Chondrocyte (in vitro differentiated cells): ENCODE measurements around the gene CCDC200. TPM values are rescaled to one million over a fixed set of nuclear protein-coding genes. Genes with fewer than 3 reads are reported as not detected.
A peak's percentile ranks its signal among the peaks of the same experiment; 100 is the strongest.

Experiments
- DNase-seq: peaks from one replicate; pipeline ENCODE4 v3.0.0; 2021; ENCODE audit warnings: mixed read lengths, low spot score
- H3K27ac Mint-ChIP-seq: one replicate; pipeline ENCODE4 v1.8.0; 2021; ENCODE audit warnings: mild to moderate bottlenecking, moderate library complexity, mixed read lengths; ENCODE audit not compliant: unreplicated experiment
- H3K27me3 Mint-ChIP-seq: 2 replicates; pipeline ENCODE4 v1.8.0; 2021; ENCODE audit warnings: low read depth, mixed read lengths
- H3K36me3 Mint-ChIP-seq: 2 replicates; pipeline ENCODE4 v1.8.0; 2021; ENCODE audit warnings: low read depth, mixed read lengths
- H3K4me1 Mint-ChIP-seq: 2 replicates; pipeline ENCODE4 v1.8.0; 2021; ENCODE audit warnings: low read depth, mild to moderate bottlenecking, mixed read lengths
- H3K4me3 Mint-ChIP-seq: one replicate; pipeline ENCODE4 v1.8.0; 2021; ENCODE audit warnings: mild to moderate bottlenecking, moderate library complexity, mixed read lengths; ENCODE audit not compliant: unreplicated experiment
- H3K9me3 Mint-ChIP-seq: 2 replicates; pipeline ENCODE4 v1.8.0; 2021; ENCODE audit warnings: low read depth, mixed read lengths
- total RNA-seq: library from RNA; stranded (reverse); gene quantifications from 3 replicates; pipeline ENCODE4 v1.2.1, GENCODE V29; 2021
- TF ChIP-seq, protein P1 (sequence below): fragments of 200-600 bp; sonication (generic); IDR thresholded peaks from 2 replicates; pipeline ENCODE4 v1.5.0; 2021; ENCODE audit warnings: antibody characterized with exemption, mild to moderate bottlenecking, moderate library complexity

CCDC200 gene
- total RNA-seq, 1 donor from 2014 or later, result not detected

DNA sequence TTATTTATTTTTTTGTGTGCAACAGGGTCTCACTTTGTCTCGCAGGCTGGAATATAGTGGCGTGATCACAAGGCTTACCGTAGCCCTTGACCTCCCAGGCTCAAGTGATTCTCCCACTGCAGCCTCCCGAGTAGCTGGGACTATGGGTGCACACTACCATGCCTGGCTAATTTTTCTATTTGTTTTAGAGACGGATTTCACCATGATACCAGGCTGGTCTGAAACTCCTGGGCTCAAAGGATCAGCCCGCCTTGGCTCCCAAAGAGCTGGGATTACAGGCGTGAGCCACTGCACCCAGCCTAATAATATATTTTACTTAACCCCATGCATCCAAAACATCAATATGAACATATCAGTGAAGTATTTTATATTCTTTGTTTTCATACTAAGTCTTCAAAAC is 2.0 kb downstream of the CCDC200 start:
- no peak overlapping the region for H3K27ac Mint-ChIP-seq
- DNase-seq, result peak; percentile 7

DNA sequence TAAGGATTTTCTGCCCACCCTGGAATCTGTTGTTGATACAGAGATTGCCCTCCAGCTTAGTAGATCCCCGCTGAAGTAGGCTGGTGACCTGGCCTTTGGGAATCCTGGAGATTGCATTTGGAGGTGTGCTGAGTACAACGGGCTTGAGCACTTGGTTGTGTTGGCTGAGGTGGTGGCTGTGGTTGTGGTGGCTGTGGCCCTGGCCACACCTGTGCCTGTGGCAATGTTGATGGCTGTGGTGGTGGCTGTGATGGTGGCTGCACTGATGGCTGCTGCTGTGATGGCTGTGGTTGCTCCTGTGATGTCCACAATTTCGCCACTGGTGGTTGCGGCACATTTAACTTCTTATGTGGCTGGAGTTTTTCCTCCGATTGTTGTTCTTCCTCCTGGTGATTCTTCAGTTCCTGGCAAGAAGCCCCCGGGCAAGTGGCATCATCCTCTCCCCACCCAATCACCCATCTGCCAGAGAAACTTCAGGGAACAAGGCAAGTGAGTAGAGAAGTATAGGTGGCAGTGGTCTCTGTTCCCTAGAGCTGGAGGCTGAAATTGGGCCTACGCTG is 4.2 kb downstream of the CCDC200 start:
- DNase-seq, result peak; percentile 50
- no peak overlapping the region for H3K4me3 Mint-ChIP-seq
- H3K9me3 Mint-ChIP-seq, result no peaks in the 10 kb centered on the region
- no peak overlapping the region for H3K27ac Mint-ChIP-seq
- peaks cover 3% of the 10 kb centered on the region for H3K4me1 Mint-ChIP-seq
- TF ChIP-seq, protein P1, sequence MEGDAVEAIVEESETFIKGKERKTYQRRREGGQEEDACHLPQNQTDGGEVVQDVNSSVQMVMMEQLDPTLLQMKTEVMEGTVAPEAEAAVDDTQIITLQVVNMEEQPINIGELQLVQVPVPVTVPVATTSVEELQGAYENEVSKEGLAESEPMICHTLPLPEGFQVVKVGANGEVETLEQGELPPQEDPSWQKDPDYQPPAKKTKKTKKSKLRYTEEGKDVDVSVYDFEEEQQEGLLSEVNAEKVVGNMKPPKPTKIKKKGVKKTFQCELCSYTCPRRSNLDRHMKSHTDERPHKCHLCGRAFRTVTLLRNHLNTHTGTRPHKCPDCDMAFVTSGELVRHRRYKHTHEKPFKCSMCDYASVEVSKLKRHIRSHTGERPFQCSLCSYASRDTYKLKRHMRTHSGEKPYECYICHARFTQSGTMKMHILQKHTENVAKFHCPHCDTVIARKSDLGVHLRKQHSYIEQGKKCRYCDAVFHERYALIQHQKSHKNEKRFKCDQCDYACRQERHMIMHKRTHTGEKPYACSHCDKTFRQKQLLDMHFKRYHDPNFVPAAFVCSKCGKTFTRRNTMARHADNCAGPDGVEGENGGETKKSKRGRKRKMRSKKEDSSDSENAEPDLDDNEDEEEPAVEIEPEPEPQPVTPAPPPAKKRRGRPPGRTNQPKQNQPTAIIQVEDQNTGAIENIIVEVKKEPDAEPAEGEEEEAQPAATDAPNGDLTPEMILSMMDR, result no peak
- peaks cover 6% of the 10 kb centered on the region for H3K36me3 Mint-ChIP-seq
- H3K27me3 Mint-ChIP-seq, result no peaks in the 10 kb centered on the region

More for the DNA sequence above, 2.0 kb downstream of the CCDC200 start:
- H3K4me3 Mint-ChIP-seq, result no peak overlapping the region
- H3K27me3 Mint-ChIP-seq, result no peaks in the 10 kb centered on the region
- no peaks in the 10 kb centered on the region for H3K4me1 Mint-ChIP-seq
- no peaks in the 10 kb centered on the region for H3K9me3 Mint-ChIP-seq
- TF ChIP-seq, protein P1, result no peak
- H3K36me3 Mint-ChIP-seq, result peaks cover 2% of the 10 kb centered on the region

DNA sequence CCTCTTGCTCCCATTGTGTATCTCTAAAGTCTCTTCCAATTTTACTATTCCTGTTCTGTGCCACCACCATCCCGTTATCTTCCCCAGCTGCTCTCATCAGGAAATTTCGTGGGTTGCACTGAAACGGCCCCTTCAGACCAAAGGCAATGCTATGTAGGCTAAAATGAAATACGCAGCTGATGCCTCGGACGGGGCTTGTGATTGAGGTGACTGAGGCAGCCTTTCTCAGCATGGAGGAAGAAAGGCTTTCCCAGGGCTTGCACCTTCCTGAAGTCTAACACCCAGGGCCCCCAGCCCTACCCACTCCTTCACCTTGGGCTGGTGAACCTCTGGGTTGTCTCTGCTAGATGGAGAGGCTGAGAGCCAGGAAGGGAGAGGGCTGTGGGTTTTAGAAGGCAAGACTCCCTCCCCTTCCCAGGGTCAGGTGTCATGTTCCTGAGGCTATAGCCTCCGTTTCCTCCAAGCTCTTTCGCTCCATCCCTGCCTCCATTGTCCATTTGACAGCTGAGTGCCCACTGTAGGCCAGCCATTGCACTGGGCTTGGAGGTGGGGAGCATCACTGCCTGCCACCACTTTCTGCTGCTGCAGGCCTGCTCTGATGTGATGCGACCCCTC is 7.8 kb downstream of the CCDC200 start:
- Mint-ChIP-seq H3K4me1 (peaks cover 3% of the 10 kb centered on the region), H3K36me3 (peaks cover 16% of the 10 kb centered on the region), H3K27me3 (no peaks in the 10 kb centered on the region), H3K27ac (no peak overlapping the region), H3K9me3 (no peaks in the 10 kb centered on the region), H3K4me3 (no peak overlapping the region)
- TF ChIP-seq, protein P1, result no peak
- peak; percentile 46 for DNase-seq

DNA sequence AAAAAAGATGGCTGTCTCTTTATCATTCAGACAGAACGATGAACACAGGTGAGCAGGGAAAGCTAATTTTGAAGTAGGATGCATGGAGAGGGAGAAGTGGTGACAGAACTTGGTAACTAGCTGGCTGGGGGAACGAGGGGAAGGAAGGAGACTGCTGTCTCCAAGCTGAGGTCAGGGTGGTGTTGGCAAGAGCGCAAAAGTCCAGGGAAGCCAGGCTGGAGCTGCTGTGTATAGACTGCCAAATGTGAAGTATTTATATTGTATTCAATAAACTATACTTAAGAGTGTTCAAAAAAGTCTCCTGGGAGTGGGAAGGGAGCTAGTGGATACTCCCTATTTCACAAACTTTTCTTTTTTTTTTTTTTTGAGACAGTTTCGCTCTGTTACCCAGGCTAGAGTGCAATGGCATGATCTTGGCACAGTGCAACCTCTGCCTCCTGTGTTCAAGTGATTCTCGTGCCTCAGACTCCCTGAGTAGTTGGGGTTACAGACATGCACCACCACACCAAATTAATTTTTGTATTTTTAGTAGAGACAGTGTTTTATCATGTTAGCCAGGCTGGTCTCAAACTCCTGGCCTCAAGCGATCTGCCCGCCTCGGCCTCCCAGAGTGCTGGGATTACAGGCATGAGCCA is 8.6 kb downstream of the CCDC200 start:
- Mint-ChIP-seq H3K36me3 (peaks cover 17% of the 10 kb centered on the region), H3K9me3 (no peaks in the 10 kb centered on the region)

DNA sequence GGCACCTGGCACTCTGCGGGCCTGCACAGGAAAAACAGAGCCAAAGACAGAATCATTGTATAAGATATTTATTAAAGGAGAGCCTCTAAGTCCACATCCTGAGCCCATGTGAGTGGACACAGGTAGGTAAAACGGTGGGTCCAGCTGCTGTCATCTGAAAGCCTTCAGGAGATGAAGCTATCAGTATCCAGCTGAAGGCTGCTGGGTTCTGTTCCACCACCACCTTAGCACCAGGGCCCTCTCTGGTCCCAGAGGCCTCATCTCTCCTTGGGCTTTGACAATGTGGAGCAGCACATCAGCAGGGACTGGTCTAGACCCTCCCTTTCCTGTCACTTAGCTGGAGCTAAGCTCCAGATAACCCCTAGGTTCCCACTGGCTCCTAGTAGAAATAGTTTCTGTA is 9.4 kb downstream of the CCDC200 start:
- TF ChIP-seq, protein P1, result no peak
- peak; percentile 12 for DNase-seq
- H3K4me3 Mint-ChIP-seq, result no peak overlapping the region
- peak overlapping the region; percentile 17 for H3K27ac Mint-ChIP-seq
- H3K36me3 Mint-ChIP-seq, result peaks cover 15% of the 10 kb centered on the region
- H3K9me3 Mint-ChIP-seq, result no peaks in the 10 kb centered on the region
- peaks cover 3% of the 10 kb centered on the region for H3K4me1 Mint-ChIP-seq
- H3K27me3 Mint-ChIP-seq, result no peaks in the 10 kb centered on the region

More for the DNA sequence above, 8.6 kb downstream of the CCDC200 start:
- Mint-ChIP-seq H3K4me1 (peaks cover 3% of the 10 kb centered on the region), H3K4me3 (no peak overlapping the region), H3K27me3 (no peaks in the 10 kb centered on the region), H3K27ac (no peak overlapping the region)
- TF ChIP-seq, protein P1, result no peak
- DNase-seq, result peak; percentile 15
